ENCODE data around the gene SSH2.

DNA sequence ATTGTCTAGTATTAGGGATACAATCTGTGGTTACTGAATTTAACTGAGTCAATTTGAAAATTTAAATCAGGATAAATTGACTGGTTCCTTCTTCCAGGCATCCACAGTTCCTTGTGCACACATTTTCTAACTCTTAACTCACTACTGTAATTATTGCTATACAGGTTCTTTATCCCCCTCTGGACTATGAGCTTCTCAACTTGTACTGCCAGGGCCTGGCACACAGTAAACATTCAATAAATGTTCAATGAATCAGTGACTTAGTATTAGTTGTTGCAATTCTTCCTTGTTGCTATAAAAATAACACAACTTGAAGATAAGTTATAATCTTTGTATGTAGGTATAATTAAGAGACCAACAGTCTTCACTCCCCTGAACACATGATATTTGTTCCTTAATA lies 67.9 kb downstream of the SSH2 start:
- no peak for TF ChIP-seq CTCF (IDR thresholded peaks at IDR 0.05; ENCODE audit: borderline replicate concordance, extremely low read depth, low read length, poor library complexity, severe bottlenecking)
- no peak for TF ChIP-seq EZH2 (IDR thresholded peaks at IDR 0.05; ENCODE audit: borderline replicate concordance, low read depth, low read length, severe bottlenecking)
